Femur (tissue), 1 donor: ENCODE data around the gene AAK1.
A peak's percentile ranks its signal among the peaks of the same experiment; 100 is the strongest.
"Not testable (repeated sequence)": the region's sequence is repeated elsewhere in the genome, so short reads cannot be mapped to it uniquely, and the experiment has no call there.

Source experiments
- DNase-seq: peaks from one replicate; pipeline ENCODE4 v3.0.0-alpha.2; 2017

AAK1 gene

DNA sequence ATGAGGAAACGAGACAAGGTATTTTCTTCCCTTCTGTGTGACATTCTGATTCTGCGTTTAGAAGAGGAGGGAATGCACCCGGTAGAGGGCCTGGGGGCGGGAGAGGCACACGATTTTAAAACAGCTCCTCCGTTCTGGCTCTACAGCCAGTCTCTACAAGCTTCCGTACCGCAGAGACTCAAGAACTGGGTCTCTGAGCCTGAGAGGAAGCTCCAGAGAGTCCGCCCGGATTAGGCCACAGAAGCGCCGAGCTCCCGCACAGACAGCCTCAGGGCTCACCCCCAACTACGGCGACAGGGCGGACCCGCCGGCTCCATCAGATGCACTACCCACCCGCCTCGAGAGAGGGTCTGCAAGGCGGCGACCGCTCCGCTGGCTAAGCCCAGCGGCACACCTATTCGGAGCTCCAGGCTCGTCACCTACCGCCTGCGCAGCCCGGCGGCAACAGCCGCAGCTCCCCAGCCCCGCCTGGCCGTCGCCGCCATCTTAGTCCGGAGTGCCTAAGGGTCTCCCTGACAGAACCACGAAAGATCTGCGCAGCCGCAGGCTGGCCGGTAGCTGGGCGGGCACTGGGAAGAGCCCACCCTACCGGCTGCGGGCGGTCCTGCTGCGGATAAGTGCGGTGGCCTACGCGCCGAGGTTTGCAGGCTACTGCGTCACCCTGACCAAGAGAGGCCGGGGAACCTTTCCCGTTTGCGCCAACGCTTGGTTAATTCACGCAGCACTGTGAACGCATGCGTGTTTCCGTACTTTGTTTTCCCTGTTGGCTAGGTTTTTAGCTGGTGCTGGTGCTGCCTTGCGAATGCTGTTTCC lies 206.4 kb downstream of the AAK1 start, which contains the start of gene NFU1:
Gene NFU1, minus strand, starts transcription at position 498 of the 813 bp plus-strand sequence. Its CDS starts 13 bp downstream, at position 485.
- peak; percentile 97 for DNase-seq

DNA sequence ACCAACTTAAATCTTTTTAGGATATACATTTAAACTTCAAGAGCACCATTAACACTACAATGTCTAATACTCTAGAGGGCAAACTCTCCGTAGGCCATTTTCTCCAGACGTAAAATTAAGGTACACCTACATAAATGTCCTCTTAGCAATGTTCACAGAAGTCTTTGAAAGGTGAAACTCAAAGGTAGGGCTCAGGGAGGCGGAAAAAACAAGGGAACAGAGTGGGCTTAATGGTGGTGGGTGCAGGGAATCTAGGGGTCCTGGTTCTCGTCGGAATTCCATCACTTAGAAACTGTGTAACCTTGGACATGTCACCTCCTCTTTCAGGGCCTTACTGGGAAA lies 207.0 kb downstream of the AAK1 start:
- no peak for DNase-seq

DNA sequence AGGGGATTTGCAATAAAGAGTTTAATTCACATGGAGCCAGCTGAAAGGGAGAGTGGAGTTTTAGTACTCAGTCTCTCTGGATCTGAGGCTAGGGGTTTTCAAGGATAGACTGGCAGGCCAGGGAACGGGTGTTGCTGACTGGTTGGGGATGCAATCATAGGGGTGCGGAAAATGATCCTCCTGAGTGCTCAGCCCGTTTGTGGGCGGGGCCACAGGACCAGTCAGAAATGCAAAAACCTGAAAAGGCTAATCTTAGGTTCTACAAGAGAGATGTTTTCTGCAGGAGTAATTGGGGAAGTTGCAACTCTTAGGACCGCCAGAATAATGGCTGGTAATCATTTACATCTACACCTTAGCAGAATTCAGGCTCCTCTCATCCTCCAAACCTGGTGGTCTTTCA lies 208.8 kb downstream of the AAK1 start:
- no peak for DNase-seq

DNA sequence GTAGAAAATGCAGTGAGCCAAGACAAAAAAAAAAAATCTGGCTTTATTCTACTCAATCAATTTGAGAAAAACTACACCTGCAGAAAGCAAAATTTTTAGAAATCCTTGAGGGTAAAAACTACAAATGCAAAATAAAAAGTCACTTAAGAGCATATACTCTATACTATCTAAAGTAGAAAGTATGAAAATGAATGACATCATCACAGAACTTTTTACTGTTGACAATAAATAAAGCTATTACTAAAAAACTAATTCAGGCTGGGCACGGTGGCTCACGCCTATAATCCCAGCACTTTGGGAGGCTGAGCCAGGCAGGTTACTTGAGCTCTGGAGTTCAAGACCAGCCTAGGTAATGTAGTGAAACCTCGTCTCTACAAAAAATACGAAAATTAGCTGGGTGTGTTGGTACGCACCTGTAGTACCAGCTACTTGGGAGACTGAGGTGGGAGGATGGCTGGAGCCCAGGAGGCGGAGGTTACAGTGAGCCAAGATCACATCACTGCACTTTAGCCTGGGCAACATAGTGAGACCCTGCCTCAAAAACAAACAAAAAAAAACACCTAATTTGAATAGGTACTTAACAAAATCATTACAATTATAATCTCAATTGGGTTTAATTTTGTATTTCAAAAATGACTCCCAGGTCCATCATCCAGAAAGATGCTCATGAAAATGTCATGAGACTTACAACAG lies 213.9 kb downstream of the AAK1 start:
- DNase-seq: no peak

DNA sequence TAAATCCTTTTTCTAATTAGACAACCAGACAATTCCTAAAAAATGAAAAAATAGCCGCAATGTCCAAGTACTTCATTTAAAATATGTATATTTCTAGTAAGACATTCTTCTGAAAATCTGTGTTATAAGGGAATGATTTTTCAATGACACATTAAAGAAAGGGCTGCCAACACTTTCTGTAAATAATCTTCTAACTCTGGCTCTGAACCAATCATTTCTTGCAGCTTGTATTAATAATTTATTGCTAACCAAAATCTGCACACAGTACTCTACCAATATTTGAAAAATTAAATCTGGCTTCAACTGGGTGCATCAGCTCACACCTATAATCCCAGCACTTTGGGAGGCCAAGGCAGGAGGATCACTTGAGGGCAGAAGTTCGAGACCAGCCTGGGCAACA lies 214.6 kb downstream of the AAK1 start:
- DNase-seq: no peak

DNA sequence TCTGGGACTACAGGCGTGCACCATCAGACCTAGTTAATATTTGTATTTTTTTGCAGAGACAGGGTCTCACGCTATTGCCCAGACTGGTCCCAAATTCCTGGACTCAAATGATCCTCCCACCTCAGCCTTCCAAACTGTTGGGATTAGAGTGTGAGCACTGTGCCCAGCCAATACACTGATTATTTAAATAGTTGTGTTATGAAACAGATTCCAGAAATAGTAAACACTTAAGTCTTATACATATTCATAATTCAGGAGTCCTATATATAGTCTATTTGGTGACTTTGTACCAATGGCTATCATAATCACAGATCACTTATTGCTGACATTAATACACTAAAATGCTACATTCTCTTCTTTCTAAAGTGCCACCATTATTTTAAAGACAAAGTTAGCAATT lies 219.1 kb downstream of the AAK1 start:
- no peak for DNase-seq

DNA sequence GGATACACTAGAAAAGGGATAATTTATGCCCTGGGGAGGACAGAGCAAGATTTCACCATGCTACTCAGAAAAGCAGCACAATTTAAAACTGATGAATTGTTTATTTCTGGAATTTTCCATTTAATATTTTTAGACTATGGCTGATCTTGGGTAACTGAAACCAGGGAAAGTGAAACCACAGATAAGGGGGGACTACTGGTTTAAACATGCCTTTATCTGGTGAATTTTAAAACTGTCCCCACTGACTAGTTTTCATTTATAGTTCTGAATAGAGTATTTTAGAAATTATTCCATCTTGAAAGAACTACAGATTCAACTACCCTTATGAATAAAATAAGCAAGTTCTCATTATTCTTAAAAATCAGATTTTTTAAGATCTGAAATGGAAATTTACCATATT lies 221.3 kb downstream of the AAK1 start:
- no peak for DNase-seq

DNA sequence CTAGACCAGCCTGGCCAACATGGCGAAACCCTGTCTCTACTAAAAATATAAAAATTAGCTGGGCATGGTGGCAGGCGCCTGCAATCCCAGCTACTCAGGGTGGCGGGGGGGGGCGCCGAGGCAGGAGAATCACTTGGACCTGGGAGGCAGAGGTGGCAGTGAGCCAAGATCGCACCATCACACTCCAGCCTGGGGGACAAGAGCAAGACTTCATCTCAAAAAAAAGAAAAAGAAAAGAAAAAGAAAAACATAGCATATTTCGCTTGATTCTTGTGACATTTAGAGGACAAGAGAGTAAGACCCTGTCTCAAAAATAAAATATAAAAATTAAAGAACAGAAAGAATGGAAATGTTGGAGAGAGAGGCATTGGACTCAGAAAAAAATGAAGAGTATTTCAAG lies 224.4 kb downstream of the AAK1 start:
- DNase-seq: not testable (repeated sequence)

DNA sequence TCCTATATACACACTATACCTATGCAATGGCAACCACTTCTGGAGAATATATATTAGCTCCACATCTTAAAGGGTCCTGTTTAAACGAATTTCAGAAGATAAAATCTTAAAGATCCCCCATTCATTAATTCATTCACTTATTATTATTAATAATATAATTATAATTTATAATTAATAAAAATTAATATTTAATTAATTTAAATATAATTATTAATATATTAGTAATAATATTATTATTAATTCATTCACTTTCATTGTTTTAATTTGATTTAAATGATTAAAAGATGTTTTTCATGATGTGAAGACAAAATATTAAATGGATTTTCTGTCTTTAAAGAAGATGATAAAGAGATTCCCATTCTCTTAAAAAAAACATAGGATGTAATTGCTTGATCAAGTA lies 227.4 kb downstream of the AAK1 start:
- DNase-seq: no peak
